Activated CD8-positive, alpha-beta memory T cell treated with anti-CD3 and anti-CD28 coated beads, Interleukin-2, amount 50 U/mL, for 48 hours (primary cell): ENCODE measurements around the gene PELO.

Experiments
- DNase-seq: peaks from one replicate; pipeline ENCODE4 v3.0.0-alpha.2; 2020

PELO gene

DNA sequence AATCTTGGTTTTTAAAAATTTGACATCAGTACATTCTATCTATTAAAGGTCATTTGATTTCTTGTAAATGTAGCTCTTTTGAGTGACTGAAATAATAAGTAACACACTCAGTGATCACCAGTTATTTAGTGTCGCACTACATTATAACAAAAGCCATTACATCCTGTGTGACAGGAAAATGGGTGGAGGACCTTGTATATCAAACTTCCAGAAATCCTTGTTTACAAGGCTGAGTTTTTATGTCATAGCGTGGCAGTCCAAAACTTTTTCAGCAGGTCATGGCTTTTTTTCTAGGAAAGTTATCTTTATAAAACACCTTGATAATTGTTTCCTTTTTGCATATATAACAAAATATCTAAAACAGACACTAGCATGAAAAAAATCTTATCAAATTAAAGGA lies 14.4 kb upstream of the PELO start:
- no peak for DNase-seq

DNA sequence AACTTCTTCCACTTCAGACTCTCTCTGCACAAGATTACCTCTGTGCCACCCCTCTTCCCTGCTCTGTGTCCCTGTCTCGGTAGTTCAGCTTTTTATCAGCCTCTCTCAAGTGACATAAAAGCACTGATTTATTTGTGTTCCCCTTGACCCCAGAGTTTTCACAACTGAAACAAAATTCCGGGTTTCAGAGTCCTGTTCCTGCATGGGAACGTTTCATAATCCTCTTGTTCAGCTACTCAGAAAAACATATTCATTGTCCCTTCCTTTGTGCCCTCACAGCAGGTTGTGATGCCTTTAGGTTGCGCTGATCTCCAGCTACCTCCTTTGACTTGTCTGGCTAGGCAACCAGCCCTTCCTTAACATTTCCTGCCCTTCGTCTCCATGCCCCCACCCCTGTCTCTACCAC lies 13.7 kb upstream of the PELO start:
- no peak for DNase-seq

DNA sequence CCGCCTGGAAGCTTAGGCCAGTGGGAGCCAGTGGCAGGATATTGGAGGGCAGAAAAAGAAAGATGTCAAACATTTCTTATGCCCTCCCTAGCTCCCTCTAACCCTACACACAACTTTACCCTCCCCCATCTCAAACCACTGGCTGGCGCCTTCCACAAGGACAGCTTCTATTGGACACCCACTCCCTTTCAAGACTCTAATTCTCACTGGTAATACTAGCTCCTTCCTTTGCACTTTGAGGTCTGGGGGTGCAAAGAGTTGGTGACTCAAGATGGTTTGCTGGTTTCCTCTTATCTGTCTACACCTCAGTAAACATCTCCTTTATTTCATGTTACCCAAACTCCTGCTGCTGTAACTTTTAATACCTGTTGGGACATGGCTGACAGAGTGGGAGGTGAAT lies 11.6 kb upstream of the PELO start:
- DNase-seq, result no peak

DNA sequence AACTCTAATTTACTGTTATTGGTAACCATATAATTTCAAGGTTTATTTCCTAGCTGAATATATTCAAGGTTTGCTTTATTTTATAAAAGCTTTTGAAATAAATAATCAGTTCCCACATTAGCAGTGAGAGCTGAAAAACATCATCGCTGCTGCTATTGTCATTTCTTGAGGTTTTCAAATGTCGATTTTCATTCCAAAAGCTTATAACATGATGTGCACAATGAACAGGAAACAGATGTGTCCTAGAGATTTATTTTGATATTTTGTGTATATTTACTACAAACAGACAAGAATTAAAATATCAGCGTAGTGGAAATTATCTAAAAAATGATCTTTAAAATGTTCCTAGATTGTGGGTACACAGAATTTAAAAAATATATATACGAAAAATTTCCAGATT lies 10.5 kb upstream of the PELO start:
- no peak for DNase-seq

DNA sequence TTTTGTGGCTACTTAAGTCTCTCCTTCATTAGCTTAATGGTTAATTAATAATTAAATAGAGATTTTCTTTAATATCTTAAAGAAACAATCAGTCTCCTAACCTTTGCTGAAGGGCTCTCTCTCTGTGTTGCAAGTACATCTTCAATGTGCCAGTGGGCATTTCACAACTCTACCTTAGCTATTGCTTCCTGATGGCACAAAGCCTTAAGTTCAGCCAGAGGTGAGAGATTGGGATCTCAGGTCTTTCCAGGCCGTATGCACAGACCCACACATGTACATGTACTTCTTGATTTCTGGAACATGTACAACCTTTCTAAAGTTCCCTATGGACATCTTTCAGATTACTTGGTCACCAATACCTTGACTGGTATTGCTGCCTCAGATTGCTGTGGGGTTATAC lies 8.9 kb upstream of the PELO start:
- DNase-seq, result no peak

DNA sequence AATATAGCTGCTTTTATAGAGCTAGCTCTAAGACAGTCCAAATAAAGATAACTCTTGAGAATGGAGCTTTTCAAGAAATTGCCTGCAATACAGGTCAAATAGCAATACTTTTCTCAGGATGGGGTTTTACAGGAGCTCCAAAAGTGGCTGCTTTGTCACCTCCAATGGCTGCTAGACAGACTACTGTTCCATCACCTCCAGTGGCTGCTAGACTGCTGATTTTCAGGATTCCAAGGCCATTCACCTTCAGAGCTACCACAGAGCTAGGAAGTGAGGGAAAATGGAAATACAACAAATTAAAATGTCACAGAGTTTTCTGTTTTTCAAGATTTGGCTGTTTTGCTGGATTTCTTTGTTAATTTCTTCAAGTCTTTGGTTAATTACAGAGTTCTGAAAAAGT lies 8.5 kb upstream of the PELO start:
- DNase-seq, result no peak

DNA sequence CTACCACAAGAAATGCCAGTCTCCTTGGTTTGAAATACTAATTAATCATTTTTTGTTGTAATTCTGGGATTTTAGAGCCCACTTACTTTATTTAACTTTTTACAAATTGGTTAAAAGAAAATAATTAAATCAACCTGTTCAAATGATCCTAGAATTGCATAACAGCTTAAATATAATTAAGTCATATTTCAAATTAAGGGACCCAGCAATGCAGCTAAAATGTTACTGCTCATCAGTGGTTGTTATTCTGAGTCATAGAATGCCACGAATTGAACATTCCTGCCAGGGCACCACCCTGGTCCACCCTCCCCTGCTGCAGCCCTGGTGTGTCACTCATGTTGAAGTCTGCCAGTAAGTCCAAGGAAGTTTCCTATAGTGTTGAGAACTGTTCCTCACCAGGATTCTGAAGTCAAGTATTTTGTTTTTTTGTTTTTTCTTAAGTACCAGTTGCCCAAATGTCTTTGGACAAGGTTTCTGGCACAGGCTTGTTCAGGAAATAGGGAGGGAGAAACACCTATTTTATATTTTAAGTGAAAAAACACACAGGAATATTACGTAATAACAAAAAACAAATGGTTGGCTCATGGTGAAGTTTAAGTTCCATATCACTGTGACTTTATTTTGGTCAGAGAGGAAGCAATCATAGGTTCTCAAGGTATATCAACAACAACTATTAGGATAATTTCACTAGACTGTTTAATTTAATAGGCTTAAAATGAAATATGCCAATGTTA lies 4.3 kb upstream of the PELO start:
- DNase-seq, result no peak

DNA sequence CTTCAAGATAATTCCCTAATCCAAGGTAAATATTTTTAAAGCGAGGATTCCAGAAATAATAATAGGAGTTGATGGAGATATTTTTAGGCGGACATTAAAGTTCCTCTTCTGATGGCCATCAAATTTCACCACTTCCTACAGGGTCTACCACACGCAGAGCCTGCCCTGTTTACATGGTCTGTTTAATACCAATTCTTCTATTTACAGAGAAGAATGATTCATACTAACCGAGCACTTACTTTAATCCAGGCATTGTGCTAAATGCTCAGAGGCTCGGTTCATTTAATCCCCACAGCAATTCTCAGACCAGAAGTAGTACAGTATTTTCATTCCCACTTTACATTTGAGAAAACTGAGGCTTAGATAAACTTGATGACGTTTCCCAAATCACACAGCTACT lies 3.0 kb upstream of the PELO start:
- DNase-seq, result no peak

DNA sequence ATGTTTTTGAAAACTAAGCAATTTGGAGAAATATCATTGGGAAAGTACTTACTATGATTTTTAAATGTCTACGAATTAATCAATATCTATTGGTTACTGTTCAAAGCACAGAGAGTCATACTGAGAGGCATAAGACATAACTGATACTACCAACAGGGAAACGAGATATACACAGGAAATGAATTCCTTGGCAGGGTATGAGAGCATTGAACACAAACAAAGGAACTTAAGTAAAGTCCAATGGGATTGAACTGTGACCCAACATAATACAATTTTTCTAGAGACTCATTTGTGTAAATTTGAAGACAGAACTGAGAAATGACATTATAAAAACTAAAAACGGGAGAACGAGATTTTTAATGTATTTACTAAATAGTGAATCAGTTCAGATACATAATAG lies 1.3 kb upstream of the PELO start:
- no peak for DNase-seq

DNA sequence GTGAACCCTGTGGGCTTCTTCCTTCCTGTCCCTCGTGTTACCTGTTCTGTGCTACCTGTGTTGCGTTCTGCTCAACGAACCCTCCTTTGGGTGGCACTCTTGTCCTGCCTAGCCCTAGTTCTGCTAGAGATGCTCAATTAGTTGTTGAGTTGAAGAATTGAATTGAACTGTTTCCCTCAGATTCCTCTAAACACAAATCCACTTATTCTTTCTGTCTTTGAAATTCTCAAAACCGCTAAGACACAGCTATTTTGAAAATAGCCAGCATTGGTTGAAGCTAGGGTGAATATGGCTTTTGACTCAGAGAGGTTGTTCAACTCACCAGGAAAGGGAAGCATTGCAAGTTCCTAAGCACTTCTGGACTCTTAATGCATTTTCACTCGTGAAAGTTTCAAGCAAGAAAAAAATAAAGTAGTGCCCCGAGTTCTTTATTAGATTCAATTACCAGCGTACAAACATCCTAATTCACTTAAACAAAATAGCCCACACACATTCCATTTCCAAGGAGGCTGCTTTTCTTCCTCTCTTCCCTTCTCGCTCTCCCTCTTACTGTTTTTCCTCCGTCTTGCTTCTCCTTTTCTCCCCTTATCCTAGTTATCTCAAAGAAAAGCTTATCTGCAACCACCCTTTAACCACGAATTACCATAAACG lies 642 bp upstream of the PELO start:
- no peak for DNase-seq

DNA sequence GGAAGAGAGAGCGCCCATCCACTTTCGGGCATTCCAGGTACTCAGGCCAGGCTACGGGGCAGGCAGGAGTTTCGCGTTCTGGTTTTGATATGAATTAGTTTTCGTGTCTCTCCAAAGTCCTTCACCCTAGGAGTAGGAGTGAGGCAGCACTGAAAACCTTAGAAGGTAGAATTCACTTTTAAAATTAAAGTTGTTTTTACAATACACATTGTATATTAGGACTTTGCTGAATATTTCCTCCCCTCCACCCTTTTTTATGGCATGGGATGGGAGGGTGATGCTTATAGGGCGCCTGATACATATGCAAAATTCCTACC lies 747 bp downstream of the PELO start:
- DNase-seq, result no peak

DNA sequence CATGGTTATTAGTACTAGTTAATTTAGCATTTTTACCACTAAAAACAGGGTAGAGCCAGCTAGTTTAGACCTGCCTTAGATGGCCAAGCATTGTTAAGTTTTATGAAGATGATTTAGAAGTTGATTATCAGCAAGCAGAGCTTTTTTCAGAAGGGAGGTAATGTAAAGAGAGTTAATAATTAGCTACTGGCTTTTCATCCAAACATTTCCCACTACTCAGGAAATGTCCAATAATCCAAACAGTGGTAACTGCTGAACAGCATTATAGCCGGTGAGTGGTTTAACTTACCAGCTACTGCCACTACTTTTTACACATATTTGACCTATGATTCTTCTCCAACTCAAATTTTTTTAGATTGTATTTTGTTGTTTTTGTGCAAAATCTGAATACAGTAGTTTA lies 1.7 kb downstream of the PELO start:
- DNase-seq, result no peak

DNA sequence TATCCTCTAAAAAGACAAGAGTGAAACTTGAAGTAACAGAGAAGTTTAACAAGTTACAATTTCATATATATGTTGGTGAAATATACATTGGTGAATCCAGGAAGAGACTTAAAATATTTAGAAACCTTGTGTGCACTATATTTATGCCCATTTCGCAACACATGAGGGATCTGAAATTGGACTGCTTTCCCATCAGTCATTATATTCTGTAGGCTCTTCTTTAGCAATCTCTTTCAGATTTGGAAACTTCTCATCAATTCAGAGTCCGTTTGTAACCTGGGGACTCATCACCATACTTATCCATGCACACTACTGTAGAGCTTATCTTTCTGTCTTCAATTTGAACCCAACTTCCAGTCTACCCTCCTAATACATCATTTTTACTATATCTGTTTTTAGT lies 2.1 kb downstream of the PELO start:
- no peak for DNase-seq

DNA sequence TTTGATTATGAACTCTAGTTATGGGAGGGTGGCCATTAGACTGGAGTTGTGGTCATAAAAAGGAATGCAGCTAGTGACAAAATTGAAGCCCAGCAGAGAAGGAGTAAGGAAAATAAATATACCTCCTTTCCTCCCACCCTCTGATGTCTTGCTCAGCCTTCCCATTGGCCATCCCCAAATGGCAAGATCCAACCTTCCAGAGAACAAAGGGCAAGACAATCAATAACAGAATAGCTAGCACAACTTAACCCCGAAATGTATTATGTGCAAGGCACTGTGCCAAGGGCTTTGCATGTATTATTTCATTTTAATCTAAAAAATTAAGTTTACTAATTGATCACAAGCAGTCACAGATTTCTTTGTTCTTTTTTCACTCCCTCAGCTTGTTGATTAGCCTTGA lies 3.6 kb downstream of the PELO start:
- no peak for DNase-seq

DNA sequence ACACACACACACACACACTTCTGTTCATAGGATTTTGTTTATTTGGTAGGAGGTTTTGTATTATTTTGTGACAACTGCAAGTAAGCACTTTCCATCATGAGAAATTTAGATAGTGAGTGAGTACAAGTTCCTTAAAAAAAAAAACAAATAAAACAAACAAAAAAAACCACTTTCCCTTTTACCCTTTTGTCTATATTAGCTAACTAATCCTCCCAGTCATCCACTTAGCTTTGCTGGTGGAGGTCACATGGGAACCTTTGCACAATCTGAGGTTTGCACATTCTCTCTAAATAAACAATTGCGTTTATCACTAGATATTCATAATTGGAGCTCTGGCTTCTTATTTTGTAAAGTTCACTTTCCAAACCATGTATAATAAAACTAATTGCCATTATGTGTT lies 6.8 kb downstream of the PELO start:
- no peak for DNase-seq

DNA sequence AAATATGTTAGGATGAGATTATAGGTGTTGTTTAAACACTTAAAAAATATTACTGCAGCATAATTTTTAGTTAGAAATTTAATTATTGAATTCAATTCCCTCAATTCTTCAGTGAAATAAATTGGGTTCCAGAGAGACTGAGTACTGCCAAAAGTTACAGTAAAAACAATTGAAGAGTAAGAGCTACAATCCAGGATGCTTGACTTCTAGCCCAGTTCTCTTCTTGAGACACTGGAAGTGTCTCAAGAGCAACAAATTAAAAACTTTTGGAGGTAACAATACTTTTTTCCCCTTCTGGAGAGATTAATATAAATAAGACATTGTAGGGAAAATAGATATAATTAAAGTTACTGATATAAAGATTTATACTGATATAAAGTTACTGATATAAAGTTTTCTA lies 8.3 kb downstream of the PELO start:
- no peak for DNase-seq

DNA sequence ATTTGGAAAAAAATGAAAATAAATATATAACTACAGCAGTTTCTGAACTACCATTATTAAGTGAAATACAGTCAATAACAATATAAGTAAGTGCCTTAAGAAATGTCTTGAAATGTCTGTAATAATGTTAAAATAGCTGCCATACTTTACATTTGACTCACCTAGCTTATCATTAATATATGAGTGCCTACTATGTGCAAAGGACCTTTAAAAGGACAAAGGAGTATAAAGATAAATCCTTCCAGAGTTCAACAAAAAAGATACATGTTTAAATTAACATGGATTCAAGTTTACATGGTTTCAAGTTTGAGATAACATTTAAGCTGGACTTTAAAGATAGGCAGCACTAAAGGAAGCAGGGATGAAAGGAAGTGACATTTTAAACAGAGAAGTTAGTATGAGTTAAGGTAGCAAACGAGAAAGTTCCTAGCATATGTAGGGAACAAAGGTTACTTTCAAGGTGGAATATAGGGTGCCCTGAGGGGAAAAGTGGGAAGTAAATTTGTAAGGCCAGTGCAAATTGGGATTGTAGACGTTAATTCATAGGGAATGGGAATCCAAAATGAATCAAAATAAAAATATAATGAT lies 8.9 kb downstream of the PELO start:
- DNase-seq, result no peak

DNA sequence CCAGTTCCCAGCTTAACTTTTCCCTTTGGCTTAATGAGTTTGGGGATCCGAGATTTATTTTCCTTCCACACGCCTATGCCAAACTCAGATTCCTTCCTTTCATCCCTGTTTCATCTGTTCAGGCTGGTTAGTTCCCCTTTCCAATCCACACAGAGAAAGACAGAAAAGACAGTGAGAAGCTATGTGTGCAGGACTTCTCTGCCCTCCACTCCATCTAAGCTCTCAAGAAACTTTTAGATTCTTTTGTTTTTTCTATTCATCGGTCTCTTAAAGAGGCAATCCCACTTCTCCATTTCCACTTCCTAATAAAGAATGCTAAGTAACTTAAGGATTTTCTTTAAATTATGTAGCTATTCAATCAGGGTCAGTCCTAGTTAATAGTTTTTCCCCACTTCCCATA lies 11.2 kb downstream of the PELO start:
- DNase-seq, result no peak

DNA sequence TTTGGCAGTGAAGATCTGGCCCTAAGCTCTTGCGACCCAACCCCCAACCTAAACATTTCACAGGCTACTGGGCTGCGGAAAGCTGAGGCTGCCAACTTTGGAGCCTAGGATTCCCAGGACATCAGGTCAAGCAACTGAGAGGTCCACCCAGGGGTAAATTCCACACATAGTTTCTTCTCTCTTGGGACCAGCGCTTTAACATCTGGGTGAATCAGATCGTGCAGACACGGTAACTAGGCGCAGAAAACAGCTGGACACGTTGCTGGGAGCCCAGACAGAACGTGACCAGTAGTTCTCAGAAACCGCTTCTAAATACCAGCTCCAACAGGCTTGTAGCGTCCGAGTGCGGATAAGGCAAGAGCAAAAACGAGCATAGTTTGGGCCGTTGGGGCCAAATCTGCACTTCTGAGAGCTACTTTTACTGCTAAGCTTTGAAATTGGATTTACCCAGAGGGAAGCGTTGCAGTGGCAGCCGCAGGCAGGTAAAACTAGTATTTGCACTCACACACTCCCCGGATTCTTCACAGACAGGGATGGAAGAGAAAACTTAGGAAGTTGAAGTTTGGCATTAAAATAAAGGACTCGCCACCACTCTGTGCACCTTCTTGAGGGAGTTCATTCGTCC lies 11.8 kb downstream of the PELO start:
- DNase-seq, result peak; percentile 68

DNA sequence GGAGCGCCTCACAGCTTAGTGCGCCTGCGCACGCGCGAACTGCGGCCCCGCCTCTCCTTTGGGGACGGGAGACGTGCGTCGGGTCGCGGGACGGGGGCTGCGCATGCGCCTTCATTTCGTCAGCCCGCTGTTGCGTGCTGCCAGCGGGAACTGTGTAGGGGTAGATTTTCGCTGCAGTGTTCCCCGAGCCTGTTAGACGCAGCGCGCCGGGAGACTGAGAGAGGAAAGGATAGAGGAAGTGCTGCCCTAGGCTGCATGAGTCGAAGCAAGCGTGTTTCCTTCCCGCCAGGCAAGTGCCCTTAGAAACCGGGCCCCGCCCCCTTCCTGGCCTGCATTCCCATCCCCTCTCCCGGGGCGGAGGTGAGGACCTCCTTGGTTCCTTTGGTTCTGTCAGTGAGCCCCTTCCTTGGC lies 12.3 kb downstream of the PELO start:
- DNase-seq, result peak; percentile 97

DNA sequence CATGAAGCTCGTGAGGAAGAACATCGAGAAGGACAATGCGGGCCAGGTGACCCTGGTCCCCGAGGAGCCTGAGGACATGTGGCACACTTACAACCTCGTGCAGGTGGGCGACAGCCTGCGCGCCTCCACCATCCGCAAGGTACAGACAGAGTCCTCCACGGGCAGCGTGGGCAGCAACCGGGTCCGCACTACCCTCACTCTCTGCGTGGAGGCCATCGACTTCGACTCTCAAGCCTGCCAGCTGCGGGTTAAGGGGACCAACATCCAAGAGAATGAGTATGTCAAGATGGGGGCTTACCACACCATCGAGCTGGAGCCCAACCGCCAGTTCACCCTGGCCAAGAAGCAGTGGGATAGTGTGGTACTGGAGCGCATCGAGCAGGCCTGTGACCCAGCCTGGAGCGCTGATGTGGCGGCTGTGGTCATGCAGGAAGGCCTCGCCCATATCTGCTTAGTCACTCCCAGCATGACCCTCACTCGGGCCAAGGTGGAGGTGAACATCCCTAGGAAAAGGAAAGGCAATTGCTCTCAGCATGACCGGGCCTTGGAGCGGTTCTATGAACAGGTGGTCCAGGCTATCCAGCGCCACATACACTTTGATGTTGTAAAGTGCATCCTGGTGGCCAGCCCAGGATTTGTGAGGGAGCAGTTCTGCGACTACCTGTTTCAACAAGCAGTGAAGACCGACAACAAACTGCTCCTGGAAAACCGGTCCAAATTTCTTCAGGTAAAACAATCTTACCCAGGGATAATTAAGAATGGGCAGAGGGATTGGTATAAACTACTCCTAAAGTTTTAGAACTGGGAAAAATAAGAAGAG lies 12.9 kb downstream of the PELO start:
- DNase-seq, result peak; percentile 79

DNA sequence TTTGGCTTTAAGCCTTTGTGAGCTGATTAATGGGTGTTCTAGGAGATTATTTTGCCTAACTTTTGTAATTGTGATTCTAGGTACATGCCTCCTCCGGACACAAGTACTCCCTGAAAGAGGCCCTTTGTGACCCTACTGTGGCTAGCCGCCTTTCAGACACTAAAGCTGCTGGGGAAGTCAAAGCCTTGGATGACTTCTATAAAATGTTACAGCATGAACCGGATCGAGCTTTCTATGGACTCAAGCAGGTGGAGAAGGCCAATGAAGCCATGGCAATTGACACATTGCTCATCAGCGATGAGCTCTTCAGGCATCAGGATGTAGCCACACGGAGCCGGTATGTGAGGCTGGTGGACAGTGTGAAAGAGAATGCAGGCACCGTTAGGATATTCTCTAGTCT lies 13.6 kb downstream of the PELO start:
- DNase-seq, result no peak

DNA sequence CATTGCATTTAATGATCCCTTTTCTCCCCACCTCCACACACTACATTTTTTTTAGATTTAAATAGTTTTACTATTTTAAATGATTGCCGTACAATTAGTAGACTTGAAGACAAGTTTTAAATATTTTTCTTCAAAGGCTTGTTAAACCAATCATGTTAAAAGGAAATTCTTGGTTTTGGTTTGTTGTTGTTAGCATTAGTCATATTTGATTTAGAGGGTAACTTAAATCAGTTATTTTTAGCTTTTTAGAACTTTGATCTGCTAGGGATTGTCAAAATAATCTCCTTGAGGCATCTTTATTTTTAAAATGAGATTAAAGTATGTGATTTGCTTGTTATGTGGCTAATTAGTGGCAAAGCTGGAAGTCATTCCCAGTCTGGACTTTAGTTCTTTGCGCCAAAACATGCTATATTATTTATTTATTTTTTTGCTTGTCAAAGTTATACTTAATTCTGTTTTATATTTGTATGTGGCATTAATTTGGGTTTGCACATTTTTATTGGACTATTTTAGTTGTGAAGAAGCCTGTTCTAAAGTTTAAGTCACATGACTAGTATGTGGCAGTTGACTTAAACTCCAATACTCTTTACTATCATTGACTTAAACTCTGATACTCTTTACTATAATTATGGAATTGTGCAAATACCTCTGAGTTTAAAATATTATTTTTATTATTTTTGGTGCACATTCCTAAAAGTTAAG lies 14.7 kb downstream of the PELO start:
- no peak for DNase-seq
